ENCODE results near the gene STK10.

Gene STK10

DNA sequence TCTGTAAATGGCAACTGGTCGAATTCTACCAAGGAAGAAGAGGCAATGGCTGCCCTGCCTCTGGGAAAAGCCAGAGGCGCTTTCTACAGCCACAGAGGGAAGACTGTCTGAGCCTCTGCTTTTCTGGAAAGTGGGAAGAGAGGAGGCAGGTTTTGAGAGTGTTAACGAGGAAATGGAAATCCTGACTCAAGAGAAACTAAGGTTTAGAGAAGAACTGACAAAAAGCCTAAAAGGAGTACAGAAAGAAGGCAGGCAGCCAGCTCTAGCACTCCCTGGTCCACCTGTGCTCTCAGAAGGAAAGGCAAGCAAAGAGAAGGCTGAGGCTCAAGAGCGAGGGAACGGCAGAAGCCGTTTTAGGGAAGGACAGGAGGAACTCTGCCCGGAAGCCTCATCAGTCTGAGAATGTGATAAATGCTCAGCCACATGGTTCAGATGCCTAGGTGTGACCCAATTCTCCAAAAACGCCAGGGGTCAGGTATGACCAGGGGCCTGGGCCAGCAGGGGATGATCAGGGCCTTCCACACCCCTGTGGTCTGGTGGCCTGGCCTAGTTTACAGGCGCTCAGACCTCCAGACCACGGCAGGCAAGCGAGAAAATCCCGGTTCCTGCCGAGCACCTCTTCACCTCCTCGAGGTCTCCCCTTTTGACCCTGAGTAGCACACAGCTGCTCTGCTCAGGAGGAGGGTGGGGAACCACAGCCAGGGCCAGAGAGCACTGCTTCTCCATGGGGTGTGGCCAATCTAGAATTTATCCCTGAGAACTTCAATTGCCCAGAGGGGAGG is 101.6 kb downstream of the STK10 start:
- DNase-seq (ENCODE audit: low spot score): no peak

DNA sequence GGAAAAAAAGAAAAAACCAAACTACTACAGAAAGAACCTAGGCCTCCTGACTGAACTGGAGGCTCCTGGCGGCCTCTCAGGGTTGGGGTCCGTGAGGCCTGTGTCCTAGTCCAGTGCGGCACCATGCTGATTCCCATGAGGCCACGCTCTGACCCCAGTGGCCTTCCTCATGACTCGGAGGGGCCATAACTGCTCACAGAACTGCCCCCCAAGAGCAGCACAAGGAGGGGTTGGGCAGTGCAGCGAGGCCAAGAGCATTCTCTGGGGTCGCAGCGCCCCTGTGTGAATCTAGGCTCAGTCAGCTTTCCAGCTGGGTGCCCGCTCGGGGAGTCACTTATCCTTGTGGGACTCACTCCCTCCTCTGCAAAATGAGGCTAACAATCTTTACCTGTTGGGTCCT is 102.3 kb downstream of the STK10 start:
- no peak for DNase-seq (ENCODE audit: low spot score)

DNA sequence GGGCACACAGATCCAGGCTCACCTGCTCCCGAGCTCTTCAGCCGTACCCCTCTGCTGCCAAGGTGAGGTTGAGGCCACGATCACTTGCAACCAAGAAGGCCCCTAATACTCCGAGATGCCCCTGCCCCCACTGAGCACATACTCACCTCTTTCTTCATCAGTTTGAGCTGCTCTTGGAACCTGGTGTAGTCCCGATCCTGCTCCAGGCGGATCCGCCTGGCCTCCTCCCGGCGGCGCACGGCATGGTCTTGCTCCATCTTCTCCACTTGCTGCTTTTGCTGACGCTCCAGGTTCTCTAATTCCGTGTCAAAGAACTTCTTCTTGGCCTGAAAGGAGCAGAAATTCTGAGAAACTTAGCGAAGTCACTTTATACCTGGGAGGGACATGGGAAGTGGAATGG is 105.8 kb downstream of the STK10 start:
- no peak for DNase-seq (ENCODE audit: low spot score)

GRCh38 chr5:172079876-172080275 is 108.1 kb downstream of the STK10 start:
- DNase-seq (ENCODE audit: low spot score): no peak

GRCh38 chr5:172078726-172079345 is 109.2 kb downstream of the STK10 start:
- DNase-seq (ENCODE audit: low spot score): no peak

DNA sequence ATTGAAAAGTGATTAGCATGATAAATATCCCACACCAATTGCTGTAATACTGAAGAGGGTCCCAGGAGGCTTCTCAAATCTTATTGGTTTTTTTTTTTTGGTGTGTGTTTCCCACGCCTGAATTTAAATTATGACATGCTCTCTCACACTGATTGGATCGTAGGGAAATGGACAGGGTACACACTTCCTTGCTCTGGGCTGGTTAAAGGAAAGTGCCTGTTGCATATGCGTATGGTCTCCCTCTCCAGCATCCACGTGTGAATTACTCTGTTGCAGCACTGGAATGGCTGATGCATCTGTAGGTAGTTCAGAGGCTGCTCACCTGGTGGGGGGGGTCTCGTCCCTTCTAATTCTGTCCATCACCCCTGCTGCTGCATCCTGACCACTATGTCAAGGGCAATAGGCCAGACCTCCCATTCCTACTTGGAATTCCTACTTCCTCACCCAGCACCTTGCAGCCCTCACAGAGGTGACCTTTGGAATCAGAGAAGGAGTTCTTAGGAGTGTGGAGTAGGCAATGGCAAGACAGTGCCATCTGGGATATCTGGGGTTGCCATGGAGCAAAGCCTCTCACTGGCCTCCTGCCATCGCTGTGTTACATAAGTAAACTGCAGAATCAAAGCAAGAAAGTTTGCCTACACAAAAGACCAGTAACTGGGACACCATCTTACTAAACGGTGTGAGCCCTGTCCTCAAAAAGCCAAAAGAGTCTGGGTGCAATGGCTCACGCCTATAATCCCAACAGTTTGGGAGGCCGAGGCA is 110.2 kb downstream of the STK10 start:
- no peak for DNase-seq (ENCODE audit: low spot score)

- no peak for DNase-seq (ENCODE audit: low spot score)
Measured at GRCh38 chr5:172076761-172077244, 111.2 kb downstream of the STK10 start.

GRCh38 chr5:172075656-172076055 is 112.4 kb downstream of the STK10 start:
- no peak for DNase-seq (ENCODE audit: low spot score)

GRCh38 chr5:172074896-172075295 is 113.1 kb downstream of the STK10 start:
- no peak for DNase-seq (ENCODE audit: low spot score)

- DNase-seq (ENCODE audit: low spot score): no peak
Measured at GRCh38 chr5:172071309-172071875, 116.6 kb downstream of the STK10 start.

DNA sequence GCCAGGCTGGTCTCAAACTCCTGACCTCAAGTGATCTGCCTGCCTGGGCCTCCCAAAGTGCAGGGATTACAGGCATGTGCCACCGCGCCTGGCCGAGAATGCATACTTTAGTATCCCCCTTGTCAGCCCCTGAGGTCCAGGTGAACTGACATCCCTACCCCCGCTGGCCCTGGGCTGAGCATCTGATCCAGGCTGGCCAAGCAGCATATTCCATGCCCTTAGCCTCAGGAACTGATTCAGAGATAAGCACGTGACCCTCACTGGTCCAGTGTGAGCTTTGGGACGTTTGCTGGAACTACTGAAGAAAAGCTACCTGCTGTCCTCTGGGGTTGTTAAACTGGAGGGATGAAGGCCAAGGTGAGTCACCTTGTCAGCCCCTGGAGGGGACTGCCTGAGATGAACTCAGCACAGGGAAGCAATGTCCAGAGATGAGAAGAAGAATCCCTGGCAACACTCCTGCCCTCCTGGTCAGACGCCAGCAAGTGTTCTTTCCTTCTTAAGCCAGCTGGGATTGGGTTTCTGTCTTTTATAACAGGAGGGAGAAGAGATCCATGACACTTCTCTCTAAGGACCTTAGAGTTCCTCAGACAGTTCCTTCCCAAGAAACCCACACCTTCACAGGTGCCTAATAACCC is 122.5 kb downstream of the STK10 start:
- no peak for DNase-seq (ENCODE audit: low spot score)

DNA sequence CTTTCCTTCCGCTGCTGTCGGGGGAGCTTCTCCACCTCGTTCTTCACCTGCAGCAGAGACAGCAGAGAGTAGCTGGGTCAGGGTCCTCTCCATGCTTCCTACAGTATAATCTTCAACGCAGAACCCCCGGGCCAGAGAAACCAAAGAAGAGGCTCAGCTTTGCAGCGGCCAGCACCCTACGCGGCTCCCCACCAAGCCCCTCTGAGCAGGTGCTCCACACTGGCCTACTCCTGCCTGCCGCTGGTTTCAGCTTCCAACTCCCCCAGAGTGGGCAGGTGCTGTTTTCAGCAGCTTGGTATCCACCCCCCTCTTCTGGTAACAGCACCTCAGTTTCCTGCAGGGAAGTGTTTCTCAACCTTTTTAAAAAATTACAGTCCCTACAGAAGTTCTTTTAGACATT is 123.3 kb downstream of the STK10 start:
- no peak for DNase-seq (ENCODE audit: low spot score)

DNA sequence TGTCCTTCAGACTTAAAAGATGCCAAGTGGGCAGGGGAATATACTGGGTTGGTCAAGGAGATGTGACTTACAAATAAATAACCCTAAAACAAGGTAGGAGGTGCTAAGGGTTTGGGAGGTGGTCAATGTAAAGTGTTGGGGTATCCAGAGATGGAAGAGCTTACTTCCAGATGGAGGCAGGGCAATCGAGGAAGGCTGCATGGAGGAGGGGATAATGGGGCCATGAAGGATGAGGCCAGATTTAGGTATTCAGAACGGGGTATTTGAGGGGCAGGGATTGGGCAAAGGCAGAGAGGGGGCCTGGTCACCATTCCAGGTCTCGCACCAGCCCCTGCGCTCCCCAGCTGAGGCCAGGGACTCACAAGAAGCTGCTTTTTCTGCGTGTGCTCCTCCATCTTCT is 123.7 kb downstream of the STK10 start:
- DNase-seq (ENCODE audit: low spot score): no peak

GRCh38 chr5:172063463-172064235 is 124.4 kb downstream of the STK10 start:
- DNase-seq (ENCODE audit: low spot score): no peak

DNA sequence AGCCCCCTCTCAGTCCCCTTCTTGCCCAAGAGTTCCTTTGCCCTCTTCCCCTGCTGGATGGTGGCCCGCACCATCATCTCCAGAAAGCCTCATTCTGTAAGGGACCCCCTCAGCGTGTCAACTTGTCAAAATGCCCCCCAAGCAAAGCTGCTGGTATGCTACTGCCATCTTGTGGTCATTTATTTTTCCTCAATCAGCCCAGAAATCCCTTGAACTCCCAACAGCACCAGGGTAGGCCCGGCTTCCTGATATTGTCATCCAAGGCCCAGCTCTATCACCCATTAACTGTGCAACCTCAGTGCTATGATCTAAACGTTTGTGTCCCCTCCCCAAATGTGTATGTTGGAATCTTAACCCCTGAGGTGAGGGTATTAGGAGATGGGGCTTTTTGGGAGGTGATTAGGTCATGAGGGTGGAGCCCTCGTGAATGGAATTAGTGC is 128.3 kb downstream of the STK10 start:
- no peak for DNase-seq (ENCODE audit: low spot score)

DNA sequence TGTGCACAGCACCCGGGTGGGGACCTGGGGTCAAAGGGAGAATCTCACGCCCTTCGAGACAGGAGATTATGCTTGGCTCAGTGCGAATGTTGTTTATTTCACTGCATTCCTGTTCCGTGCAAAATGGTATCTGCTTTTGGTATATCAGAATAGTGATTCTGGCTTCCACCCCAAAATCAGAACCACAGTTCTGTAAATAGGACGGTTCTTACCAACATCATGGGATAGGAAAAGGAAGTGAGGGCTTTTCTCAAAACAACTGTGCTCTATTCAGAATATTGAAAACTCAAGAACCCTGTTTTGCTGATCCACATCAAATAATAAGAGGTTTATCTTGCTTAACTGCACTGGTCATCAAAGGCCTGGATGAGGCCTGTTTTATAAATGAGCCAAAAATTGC is 129.9 kb downstream of the STK10 start:
- no peak for DNase-seq (ENCODE audit: low spot score)

DNA sequence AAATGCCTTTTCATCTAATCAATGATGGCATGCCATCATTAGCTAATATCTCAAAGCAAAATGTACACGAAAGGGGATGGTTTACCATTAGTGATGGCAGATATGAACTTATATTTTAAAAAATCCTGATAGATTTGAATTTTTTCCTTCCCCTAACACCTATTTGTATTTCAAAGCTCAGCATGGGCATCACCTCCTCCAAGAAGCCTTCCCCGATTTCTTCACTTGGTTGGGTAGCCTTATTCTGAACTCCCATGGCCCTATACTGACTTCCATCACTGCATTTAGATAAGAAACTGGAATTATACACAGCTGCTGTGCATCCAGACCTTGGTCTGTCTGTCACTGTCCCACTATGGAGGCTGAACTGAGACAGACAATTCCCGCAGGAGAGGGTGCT is 132.0 kb downstream of the STK10 start:
- no peak for DNase-seq (ENCODE audit: low spot score)

DNA sequence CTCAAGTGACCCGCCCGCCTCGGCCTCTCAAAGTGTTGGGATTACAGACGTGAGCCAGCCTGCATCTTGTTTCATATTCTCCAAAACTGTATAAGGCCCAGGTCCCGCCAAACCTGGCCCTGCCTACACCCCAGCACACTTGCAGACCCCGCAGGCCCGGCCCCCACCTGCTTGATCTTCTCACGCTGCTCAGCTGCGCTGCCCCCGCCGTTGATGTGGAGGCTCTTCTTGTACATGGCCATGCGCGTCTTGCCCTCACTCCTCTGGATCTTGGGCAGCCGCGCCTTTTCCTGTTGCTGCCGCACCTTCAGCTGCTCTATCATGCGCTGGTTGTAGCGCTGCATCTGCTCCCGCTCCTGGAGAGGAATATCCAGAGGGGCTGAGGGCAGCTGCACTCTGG is 132.6 kb downstream of the STK10 start:
- DNase-seq (ENCODE audit: low spot score): no peak

DNA sequence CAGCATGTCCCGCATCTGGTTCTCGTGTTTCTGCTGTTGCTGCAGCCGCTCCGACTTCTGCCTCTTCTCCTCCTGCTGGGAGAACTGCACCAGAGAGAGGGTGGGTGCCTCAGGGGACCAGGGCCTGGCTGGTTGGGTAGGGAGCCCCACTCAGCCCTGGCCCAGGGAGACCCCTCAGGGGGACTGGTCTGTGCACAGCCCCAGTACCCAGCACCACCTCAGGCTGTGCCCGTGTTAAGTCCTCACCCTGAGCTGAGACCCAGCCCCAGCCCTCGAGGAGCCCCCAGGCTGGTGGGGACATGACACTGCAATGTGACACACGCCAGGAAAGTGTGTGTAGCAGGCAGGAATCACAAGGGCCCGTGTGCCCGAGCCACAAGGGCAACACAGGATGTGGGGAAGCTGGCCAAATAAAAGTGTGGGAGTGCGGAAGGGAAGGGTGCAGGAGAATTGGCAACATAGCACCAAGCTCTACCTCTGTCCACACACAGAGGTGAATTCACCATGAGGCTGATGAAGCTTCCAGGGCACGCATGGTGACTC is 133.3 kb downstream of the STK10 start:
- no peak for DNase-seq (ENCODE audit: low spot score)

DNA sequence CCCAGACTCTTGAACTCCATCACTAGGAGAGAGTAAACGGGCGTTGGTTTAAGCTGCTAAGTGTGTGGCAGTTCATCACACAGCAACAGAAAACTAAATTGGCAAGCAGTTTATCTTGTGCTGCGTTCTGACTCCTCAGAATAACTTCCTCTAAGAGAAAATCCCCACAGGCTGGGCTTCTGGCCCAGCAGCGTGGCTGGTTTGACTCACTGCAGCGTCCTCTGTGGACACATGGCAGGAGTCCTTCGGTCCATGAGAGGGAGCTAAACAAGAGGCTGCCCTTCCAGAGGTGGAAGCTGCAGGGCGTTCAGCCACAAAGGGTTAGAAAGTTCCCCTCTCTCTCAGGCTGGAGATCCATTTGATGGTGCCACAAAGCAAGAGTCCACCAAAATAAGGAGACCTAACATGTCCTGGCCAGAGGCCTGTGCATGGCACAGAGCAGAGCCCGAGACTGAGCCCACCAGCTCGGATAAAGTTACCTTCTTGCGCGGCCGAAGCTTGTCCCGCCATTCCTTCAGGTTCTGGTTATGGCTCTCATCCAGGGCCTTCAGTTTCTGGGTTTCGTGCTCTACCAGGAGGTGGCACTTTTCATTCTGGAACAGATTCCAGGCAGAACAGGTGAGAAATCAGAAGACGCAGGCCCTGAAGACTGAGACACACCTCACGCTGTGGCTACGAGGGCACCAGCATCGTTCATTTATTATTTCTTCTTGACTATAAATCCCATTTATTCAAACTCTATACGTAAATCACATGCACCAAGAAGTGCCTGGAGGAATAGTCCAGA is 135.4 kb downstream of the STK10 start:
- no peak for DNase-seq (ENCODE audit: low spot score)
